PC-9 (cell line): Measurements from ENCODE around the gene RELL1. TPM values are rescaled to one million over a fixed set of nuclear protein-coding genes. Genes with fewer than 3 reads are reported as not detected.

Experiments
- BruUV-seq: library from RNA; stranded (reverse); fragments of 400-500 nt; replicated peaks from 2 replicates; lab custom pipeline; 2021; lab: Mats Ljungman, UMichigan
- CTCF ChIA-PET: fragments of 300-600 bp; sonication (Branson Sonifier 250); formaldehyde crosslinking; loops from one replicate; lab custom pipeline; 2022; ENCODE audit warnings: antibody characterized with exemption; lab: Charles Lee
- POLR2A ChIA-PET: fragments of 300-600 bp; sonication (Branson Sonifier 250); formaldehyde crosslinking; loops from one replicate; lab custom pipeline; 2022; ENCODE audit warnings: antibody characterized with exemption; ENCODE audit not compliant: unreplicated experiment; lab: Charles Lee
- DNase-seq, 2 experiments: peaks; one replicate each; pipeline versions ENCODE4 v3.0.0 to v3.0.0-alpha.2; 2015 to 2022; ENCODE audit warnings: mixed read lengths in 1 of 2
- H2AFZ ChIP-seq: fragments of 200-600 bp; sonication (generic); 2 replicates; pipeline ENCODE4 v1.8.1; 2017; ENCODE audit warnings: antibody characterized with exemption
- H3F3A ChIP-seq: fragments of 200-600 bp; sonication (generic); 2 replicates; pipeline ENCODE4 v1.8.1; 2017; ENCODE audit warnings: antibody characterized with exemption, mild to moderate bottlenecking, low read depth; ENCODE audit not compliant: insufficient read depth
- H3K27ac ChIP-seq: fragments of 200-600 bp; sonication (generic); 2 replicates; pipeline ENCODE4 v1.6.1; 2016; ENCODE audit warnings: mixed run types
- H3K27me3 ChIP-seq: fragments of 200-600 bp; sonication (generic); 2 replicates; pipeline ENCODE4 v1.6.1; 2016; ENCODE audit warnings: low read depth, mixed run types; ENCODE audit not compliant: insufficient read depth
- H3K36me3 ChIP-seq: fragments of 200-600 bp; sonication (generic); 2 replicates; pipeline ENCODE4 v1.6.1; 2016; ENCODE audit warnings: low read depth, mixed run types
- H3K4me1 ChIP-seq: fragments of 200-600 bp; sonication (generic); replicated peaks from 2 replicates; pipeline ENCODE4 v1.6.1; 2016; ENCODE audit warnings: mixed run types; ENCODE audit not compliant: insufficient read depth
- H3K4me2 ChIP-seq: fragments of 200-600 bp; sonication (generic); 2 replicates; pipeline ENCODE4 v1.6.1; 2017; ENCODE audit warnings: mixed run types
- H3K4me3 ChIP-seq: fragments of 200-600 bp; sonication (generic); 2 replicates; pipeline ENCODE4 v1.6.1; 2016; ENCODE audit warnings: mixed run types
- H3K79me2 ChIP-seq: fragments of 200-600 bp; sonication (generic); 2 replicates; pipeline ENCODE4 v1.6.1; 2017; ENCODE audit warnings: low read depth, mixed run types
- H3K9me2 ChIP-seq: fragments of 200-600 bp; sonication (generic); 2 replicates; pipeline ENCODE4 v1.8.1; 2017; ENCODE audit warnings: mild to moderate bottlenecking; ENCODE audit not compliant: insufficient read depth
- H3K9me3 ChIP-seq: fragments of 200-600 bp; sonication (generic); 2 replicates; pipeline ENCODE4 v1.8.1; 2016; ENCODE audit warnings: low read depth; ENCODE audit not compliant: insufficient read depth
- H4K20me1 ChIP-seq: fragments of 200-600 bp; sonication (generic); 2 replicates; pipeline ENCODE4 v1.8.1; 2017; ENCODE audit not compliant: insufficient read depth
- EZH2 ChIP-seq: fragments of 200-600 bp; sonication (generic); IDR thresholded peaks from 2 replicates; pipeline ENCODE4 v1.8.0; 2017; ENCODE audit warnings: antibody characterized with exemption, low read depth
- intact Hi-C: fragments of 100-400 bp; cut with micrococcal nuclease; formaldehyde crosslinking; loops from one replicate; pipeline ENCODE4 v1.10.0; 2022; ENCODE audit not compliant: unreplicated experiment
- total RNA-seq: library from RNA; stranded (reverse); gene quantifications from 2 replicates; pipeline ENCODE4 v1.2.3, GENCODE V29; 2021
- TF ChIP-seq, protein P1 (sequence below): fragments of 200-600 bp; sonication (generic); conservative IDR thresholded peaks from 2 replicates; pipeline ENCODE4 v1.6.1; 2017; ENCODE audit warnings: mixed run types, antibody characterized with exemption, mild to moderate bottlenecking, moderate library complexity

The RELL1 gene
- total RNA-seq, 1 experiment from 2014 or later: 18.5 TPM

DNA sequence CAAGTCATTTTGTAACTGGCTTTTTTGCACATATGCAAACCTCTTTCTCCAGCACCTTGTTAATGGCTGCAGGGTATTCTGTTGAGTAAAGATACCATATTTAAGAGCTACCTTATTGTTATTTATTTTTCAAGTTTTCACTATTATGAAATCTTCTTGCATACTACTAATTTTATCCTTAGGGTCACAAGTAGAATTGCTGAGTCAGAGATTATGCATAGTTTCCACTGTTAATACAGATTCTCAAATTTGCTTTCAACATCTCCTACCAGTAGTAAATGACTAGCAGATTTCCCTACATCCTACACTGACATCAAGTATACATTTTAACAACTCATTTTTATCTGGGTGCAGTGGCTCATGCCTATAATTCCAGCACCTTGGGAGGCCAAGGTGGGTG is 112.6 kb downstream of the RELL1 start:
- no peak for DNase-seq
- no peaks in the 10 kb centered on the region for H3K79me2 ChIP-seq
- H3K27ac ChIP-seq: no peak overlapping the region
- no TSS peak for BruUV-seq
- H3K9me3 ChIP-seq: no peaks in the 10 kb centered on the region
- H2AFZ ChIP-seq: no peak overlapping the region
- ChIA-PET POLR2A (no interaction called here), CTCF (no interaction called here)
- no peaks in the 10 kb centered on the region for H3K4me1 ChIP-seq
- H3K4me3 ChIP-seq: no peak overlapping the region
- H3K27me3 ChIP-seq: no peaks in the 10 kb centered on the region
- H3K9me2 ChIP-seq: no peaks in the 10 kb centered on the region
- no peaks in the 10 kb centered on the region for H3K36me3 ChIP-seq
- H4K20me1 ChIP-seq: no peaks in the 10 kb centered on the region
- H3K4me2 ChIP-seq: no peak overlapping the region
- H3F3A ChIP-seq: no peaks in the 10 kb centered on the region
- intact Hi-C loops: no loop called here
- TF ChIP-seq, protein P1, sequence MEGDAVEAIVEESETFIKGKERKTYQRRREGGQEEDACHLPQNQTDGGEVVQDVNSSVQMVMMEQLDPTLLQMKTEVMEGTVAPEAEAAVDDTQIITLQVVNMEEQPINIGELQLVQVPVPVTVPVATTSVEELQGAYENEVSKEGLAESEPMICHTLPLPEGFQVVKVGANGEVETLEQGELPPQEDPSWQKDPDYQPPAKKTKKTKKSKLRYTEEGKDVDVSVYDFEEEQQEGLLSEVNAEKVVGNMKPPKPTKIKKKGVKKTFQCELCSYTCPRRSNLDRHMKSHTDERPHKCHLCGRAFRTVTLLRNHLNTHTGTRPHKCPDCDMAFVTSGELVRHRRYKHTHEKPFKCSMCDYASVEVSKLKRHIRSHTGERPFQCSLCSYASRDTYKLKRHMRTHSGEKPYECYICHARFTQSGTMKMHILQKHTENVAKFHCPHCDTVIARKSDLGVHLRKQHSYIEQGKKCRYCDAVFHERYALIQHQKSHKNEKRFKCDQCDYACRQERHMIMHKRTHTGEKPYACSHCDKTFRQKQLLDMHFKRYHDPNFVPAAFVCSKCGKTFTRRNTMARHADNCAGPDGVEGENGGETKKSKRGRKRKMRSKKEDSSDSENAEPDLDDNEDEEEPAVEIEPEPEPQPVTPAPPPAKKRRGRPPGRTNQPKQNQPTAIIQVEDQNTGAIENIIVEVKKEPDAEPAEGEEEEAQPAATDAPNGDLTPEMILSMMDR: no peak
- no peak for TF ChIP-seq EZH2

DNA sequence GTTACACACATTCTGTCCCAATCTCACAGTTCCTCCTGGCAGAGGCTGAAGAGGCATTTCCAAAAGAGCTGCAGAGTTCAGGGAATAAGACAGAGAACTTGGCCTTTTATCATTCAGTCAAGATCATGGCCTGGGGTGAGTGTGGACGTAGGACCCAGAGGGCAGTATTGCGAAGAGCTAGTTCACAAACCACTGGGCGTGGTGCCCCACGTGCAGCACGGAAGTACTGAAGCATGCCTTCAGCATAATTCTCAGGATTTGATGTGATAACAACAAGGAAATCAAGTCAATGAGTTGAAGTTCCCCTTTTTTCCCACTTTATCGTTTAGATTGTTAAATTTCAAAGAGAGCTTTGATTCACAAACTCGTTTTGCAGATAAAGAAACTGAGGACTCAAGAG is 117.7 kb downstream of the RELL1 start:
- TF ChIP-seq, protein P1: no peak
- no peak for TF ChIP-seq EZH2
- no peak overlapping the region for H3K27ac ChIP-seq
- no peaks in the 10 kb centered on the region for H3K36me3 ChIP-seq
- H3K4me2 ChIP-seq: no peak overlapping the region
- no peaks in the 10 kb centered on the region for H3K27me3 ChIP-seq
- H3K4me3 ChIP-seq: no peak overlapping the region
- H3F3A ChIP-seq: no peaks in the 10 kb centered on the region
- no peak overlapping the region for H2AFZ ChIP-seq
- ChIA-PET POLR2A (no interaction called here), CTCF (interaction anchor here (0.7 kb wide), 1 partner anchor 24 kb away, joined by 6 read pairs; no protein-coding TSS in a partner anchor)
- intact Hi-C loops: no loop called here
- H3K9me3 ChIP-seq: no peaks in the 10 kb centered on the region
- no peaks in the 10 kb centered on the region for H3K4me1 ChIP-seq
- no peaks in the 10 kb centered on the region for H3K79me2 ChIP-seq
- BruUV-seq: no TSS peak
- no peaks in the 10 kb centered on the region for H3K9me2 ChIP-seq
- no peaks in the 10 kb centered on the region for H4K20me1 ChIP-seq
- DNase-seq: no peak

DNA sequence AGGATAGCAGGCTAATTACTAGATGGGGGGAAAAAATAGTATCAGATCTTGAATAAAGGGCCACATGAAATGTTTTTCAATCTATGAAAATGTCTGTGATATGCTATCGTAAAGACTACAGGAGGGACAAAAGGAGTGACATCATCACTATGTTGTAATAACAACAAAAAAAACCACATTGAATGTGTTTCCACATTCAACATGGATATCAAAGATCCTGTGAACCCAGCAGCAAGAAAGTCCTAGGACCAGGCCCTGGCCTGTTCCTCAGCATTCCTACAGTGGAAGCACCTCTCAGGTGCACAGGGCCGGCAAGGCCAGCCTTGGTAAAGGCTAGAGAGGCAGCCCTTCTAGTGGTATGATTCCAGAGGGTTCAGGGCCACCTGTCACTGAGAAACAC is 118.3 kb downstream of the RELL1 start:
- no peaks in the 10 kb centered on the region for H3K4me1 ChIP-seq
- POLR2A ChIA-PET: no interaction called here
- no peak overlapping the region for H3K27ac ChIP-seq
- H3K4me3 ChIP-seq: no peak overlapping the region
- CTCF ChIA-PET: interaction anchor here (0.7 kb wide), 1 partner anchor 25 kb away, joined by 6 read pairs; no protein-coding TSS in a partner anchor
- no peaks in the 10 kb centered on the region for H3K36me3 ChIP-seq
- no peaks in the 10 kb centered on the region for H3K9me2 ChIP-seq
- no peak overlapping the region for H2AFZ ChIP-seq
- intact Hi-C loops: no loop called here
- BruUV-seq: no TSS peak
- H4K20me1 ChIP-seq: no peaks in the 10 kb centered on the region
- H3F3A ChIP-seq: no peaks in the 10 kb centered on the region
- TF ChIP-seq, protein P1: no peak
- no peak for TF ChIP-seq EZH2
- no peak overlapping the region for H3K4me2 ChIP-seq
- no peaks in the 10 kb centered on the region for H3K79me2 ChIP-seq
- H3K27me3 ChIP-seq: no peaks in the 10 kb centered on the region
- no peak for DNase-seq
- H3K9me3 ChIP-seq: no peaks in the 10 kb centered on the region
